ENCODE data around the gene GLI3. TPM values are rescaled to one million over a fixed set of nuclear protein-coding genes. Genes with fewer than 3 reads are reported as not detected.

The GLI3 gene
- total and polyA plus RNA-seq, 8 donors, result 0.29 to 7.0 (median 2.3) TPM

GRCh38 chr7:42233171-42233570 lies 3.8 kb downstream of the GLI3 start:
- Histone ChIP-seq H3K36me3 (no peaks in the 10 kb centered on the region), H3K4me1 (peaks cover 0 to 57% (median 36%) of the 10 kb centered on the region in 4 donors), H3K9me3 (no peaks in the 10 kb centered on the region), H3K27me3 (peaks cover 0 to 32% (median 25%) of the 10 kb centered on the region in 3 donors), H3K27ac (no peak overlapping the region), H3K4me3 (no peak overlapping the region)
- 34 to 60% (median 49%) methylated on average over 2 of the region's 2 CpGs for WGBS, 5 donors
- peak in 1 of 2 donors; percentile 29 for DNase-seq
- intact Hi-C loops (cut with DNase I; ENCODE audit: low total_unique reads), result no loop called here
- TF ChIP-seq POLR2AphosphoS5 (IDR thresholded peaks at IDR 0.05) (no peak), EP300 (IDR thresholded peaks at IDR 0.05) (no peak)

- Histone ChIP-seq H3K4me1 (peaks cover 0 to 63% (median 43%) of the 10 kb centered on the region in 4 donors), H3K4me3 (no peak overlapping the region), H3K9me3 (no peaks in the 10 kb centered on the region), H3K27me3 (peaks cover 0 to 34% (median 30%) of the 10 kb centered on the region in 3 donors), H3K27ac (no peak overlapping the region), H3K36me3 (no peaks in the 10 kb centered on the region)
- intact Hi-C loops (cut with DNase I; ENCODE audit: low total_unique reads), result no loop called here
- DNase-seq, result peak in 1 of 2 donors; percentile 38
- TF ChIP-seq POLR2A (IDR thresholded peaks at IDR 0.05) (no peak), EP300 (IDR thresholded peaks at IDR 0.05) (no peak), POLR2AphosphoS5 (IDR thresholded peaks at IDR 0.05) (peak in 1 of 3 donors; percentile 25)
- WGBS, 5 donors, result 63 to 82% (median 78%) methylated on average over 4 of the region's 4 CpGs
Measured at GRCh38 chr7:42232275-42232674, 4.7 kb downstream of the GLI3 start.

- Histone ChIP-seq H3K27me3 (peaks cover 0 to 26% (median 24%) of the 10 kb centered on the region in 3 donors), H3K9me3 (no peaks in the 10 kb centered on the region), H3K4me3 (no peak overlapping the region), H3K27ac (no peak overlapping the region), H3K4me1 (peaks cover 0 to 62% (median 42%) of the 10 kb centered on the region in 4 donors), H3K36me3 (no peaks in the 10 kb centered on the region)
- intact Hi-C loops (cut with DNase I; ENCODE audit: low total_unique reads), result no loop called here
- no peak for DNase-seq
- TF ChIP-seq CTCF (IDR thresholded peaks at IDR 0.05) (no peak), POLR2A (IDR thresholded peaks at IDR 0.05) (no peak), EP300 (IDR thresholded peaks at IDR 0.05) (no peak), POLR2AphosphoS5 (IDR thresholded peaks at IDR 0.05) (no peak)
- WGBS, 5 donors, result 63 to 81% (median 68%) methylated on average over 1 of the region's 1 CpG
Measured at GRCh38 chr7:42231043-42231787, 5.8 kb downstream of the GLI3 start.

- DNase-seq, result peak in 1 of 2 donors; percentile 77
- H3K36me3 ChIP-seq, result no peaks in the 10 kb centered on the region
- peaks cover 0 to 35% (median 22%) of the 10 kb centered on the region in 4 donors for H3K4me1 ChIP-seq
- no peaks in the 10 kb centered on the region for H3K9me3 ChIP-seq
- H3K4me3 ChIP-seq, result peak overlapping the region; percentile 36 to 47 (median 44)
- intact Hi-C loops (cut with DNase I; ENCODE audit: low total_unique reads), result no loop called here
- no peak for TF ChIP-seq POLR2A (IDR thresholded peaks at IDR 0.05)
- TF ChIP-seq EP300 (IDR thresholded peaks at IDR 0.05), result no peak
- no peak for TF ChIP-seq CTCF (IDR thresholded peaks at IDR 0.05)
- TF ChIP-seq POLR2AphosphoS5 (IDR thresholded peaks at IDR 0.05), result no peak
- WGBS, 5 donors, result 9 to 16% (median 12%) methylated on average over 30 to 51 of the region's 51 CpGs
- H3K27me3 ChIP-seq, result peaks cover 0 to 14% (median 14%) of the 10 kb centered on the region in 3 donors
- H3K27ac ChIP-seq, result peak overlapping the region in 2 of 5 donors; percentile 20 to 50
Measured at GRCh38 chr7:42227936-42228591, 8.9 kb downstream of the GLI3 start.

GRCh38 chr7:42227541-42227935 lies 9.5 kb downstream of the GLI3 start:
- Histone ChIP-seq H3K4me3 (peak overlapping the region; percentile 36 to 47 (median 44)), H3K27me3 (peaks cover 0 to 14% (median 14%) of the 10 kb centered on the region in 3 donors), H3K27ac (peak overlapping the region in 2 of 5 donors; percentile 20 to 50), H3K9me3 (no peaks in the 10 kb centered on the region), H3K36me3 (no peaks in the 10 kb centered on the region), H3K4me1 (peaks cover 0 to 30% (median 19%) of the 10 kb centered on the region in 4 donors)
- 20 to 48% (median 30%) methylated on average over 13 of the region's 13 CpGs for WGBS, 5 donors
- peak in 1 of 2 donors; percentile 68 for DNase-seq
- TF ChIP-seq CTCF (IDR thresholded peaks at IDR 0.05) (no peak), POLR2A (IDR thresholded peaks at IDR 0.05) (no peak), EP300 (IDR thresholded peaks at IDR 0.05) (no peak), POLR2AphosphoS5 (IDR thresholded peaks at IDR 0.05) (no peak)
- intact Hi-C loops (cut with DNase I; ENCODE audit: low total_unique reads), result no loop called here

Data from stomach (tissue), 9 donors.